Measurements from ENCODE around the gene ZNF502.
"Not testable (repeated sequence)": the region's sequence is repeated elsewhere in the genome, so short reads cannot be mapped to it uniquely, and the experiment has no call there.

ZNF502 gene

DNA sequence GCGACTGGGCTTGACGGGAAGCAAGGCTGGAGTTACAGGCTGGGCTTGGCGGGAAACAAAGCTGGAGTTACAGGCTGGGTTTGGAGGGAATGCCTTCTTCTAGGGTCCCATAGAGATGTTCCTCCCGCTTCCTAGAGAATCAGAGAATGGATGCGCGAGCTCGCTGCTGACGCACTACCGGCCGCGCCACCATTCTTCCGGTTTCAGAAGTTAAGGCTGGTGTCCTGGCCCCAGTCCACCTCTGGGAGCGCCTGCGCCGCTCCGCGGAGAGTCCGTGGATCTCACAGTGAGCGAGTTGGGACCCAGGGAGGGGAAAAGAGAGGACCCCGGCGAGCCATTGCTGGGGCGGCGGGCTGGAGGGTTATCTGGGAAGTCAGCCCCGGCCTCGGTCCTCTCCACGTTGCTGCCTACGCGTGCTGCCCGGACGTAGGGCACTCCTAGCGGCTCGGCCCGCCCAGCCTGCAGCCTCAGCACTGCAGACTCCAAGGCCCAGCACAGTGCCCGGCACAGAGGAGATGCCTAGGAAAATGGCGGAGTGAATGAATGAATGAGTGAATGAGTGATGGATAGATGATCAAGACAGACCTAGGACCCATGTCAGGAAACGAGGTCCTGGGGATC is at the start of gene ZNF502:
Gene ZNF502, plus strand, starts transcription at position 206 of the 621 bp plus-strand sequence. CDS start 7,602 bp downstream, outside the sequence.
- DNase-seq (ENCODE audit: extremely low read depth in 1 of 2, low read depth in 1 of 2): peak; percentile 33 to 57

GRCh38 chr3:44665173-44665572 is 47.3 kb upstream of the ZNF502 start:
- no peak for DNase-seq (ENCODE audit: extremely low read depth in 1 of 2, low read depth in 1 of 2)

- no peak for DNase-seq (ENCODE audit: extremely low read depth in 1 of 2, low read depth in 1 of 2)
These were observed 46.1 kb upstream of the ZNF502 start for GRCh38 chr3:44666346-44666745.

DNA sequence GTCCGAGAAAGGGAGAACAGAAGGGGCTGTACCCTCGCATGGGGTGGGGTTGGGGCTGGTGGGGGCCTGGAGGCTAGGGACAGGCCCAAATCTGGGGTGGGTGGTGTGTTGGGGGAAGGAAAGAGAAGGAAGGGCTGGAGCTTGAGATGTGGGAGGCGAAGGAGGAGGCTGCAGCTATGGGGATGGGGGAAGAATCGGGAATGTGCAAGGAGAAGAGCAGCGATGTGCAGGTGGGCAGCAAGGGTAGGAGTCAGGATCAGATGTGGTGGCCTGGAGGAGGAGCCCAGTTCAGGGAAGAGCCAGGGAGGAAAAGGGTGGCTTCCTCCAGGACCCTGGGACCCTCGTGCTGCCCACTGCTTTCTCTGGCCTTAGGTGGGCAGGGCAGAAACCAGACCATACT is 42.7 kb upstream of the ZNF502 start:
- DNase-seq (ENCODE audit: extremely low read depth in 1 of 2, low read depth in 1 of 2): no peak

GRCh38 chr3:44673466-44673865 is 39.0 kb upstream of the ZNF502 start:
- not testable (repeated sequence) for DNase-seq (ENCODE audit: extremely low read depth in 1 of 2, low read depth in 1 of 2)

- DNase-seq (ENCODE audit: extremely low read depth in 1 of 2, low read depth in 1 of 2): no peak
These were observed 38.2 kb upstream of the ZNF502 start for GRCh38 chr3:44674211-44674610.

DNA sequence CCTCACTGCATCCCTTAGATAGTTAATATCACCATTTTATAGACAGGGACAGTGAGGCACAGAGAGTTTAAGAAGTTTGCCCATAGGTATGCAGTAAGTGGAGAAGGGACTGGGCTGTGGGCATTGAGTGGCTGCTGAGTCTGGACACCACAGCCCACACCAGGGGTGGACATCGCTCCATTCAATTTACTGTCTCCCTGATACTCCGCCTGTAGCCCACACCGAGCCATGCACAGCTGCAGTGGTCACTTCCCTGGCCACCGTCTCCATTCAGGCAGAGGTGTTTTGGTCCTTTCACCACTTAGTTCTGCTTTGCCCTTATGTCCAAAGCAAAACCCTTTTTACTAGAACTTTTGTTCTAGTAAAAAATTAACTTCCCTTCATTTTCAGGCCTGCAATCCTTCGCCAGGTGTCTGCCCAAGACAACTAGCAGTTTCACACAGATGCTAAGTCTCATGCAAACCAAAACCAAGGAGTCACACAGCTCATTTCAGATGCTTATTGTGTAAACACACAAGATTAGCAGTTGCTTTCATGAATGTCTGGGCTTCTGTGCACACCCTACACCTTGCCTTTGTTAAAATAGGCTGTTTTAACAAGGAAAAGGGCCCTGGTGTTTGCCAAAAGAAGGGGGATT is 33.9 kb upstream of the ZNF502 start:
- no peak for DNase-seq (ENCODE audit: extremely low read depth in 1 of 2, low read depth in 1 of 2)

- DNase-seq (ENCODE audit: extremely low read depth in 1 of 2, low read depth in 1 of 2): no peak
These were observed 31.5 kb upstream of the ZNF502 start for GRCh38 chr3:44680921-44681455.

- DNase-seq (ENCODE audit: extremely low read depth in 1 of 2, low read depth in 1 of 2): no peak
These were observed 30.1 kb upstream of the ZNF502 start for GRCh38 chr3:44682182-44682896.

DNA sequence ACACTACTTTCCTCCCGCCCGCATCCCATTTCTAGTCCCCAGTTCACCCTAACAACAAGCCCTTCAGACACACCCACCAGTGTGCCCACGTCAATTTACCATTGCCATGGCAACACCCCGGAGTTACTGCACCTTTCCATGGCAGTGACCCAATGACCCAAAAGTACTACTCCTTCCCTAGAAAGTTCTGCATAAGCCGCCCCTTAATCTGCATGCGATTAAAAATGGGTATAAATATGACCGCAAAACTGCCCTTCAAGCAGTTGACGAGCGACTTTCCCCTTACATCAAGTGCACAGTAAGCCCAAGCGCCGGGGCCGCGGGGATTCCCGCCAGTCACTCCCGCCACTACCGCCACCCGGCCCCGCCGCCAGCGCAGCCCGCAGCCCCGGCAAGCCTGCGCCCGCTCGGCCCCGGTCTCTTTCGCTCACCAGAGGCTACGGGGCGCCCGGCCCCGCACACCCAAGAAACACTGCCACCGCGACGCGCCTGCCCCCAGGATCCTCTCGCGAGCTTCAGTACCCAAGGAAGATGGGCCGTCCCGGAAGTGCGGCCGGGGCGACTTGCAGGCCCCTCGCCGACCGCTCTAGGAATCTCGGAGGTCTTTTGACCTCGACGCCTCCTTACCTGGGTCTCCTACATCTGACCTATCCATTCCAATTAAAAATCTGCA is 27.2 kb upstream of the ZNF502 start:
- peak in 1 of 2 donors; percentile 53 for DNase-seq (ENCODE audit: extremely low read depth in 1 of 2, low read depth in 1 of 2)

- no peak for DNase-seq (ENCODE audit: extremely low read depth in 1 of 2, low read depth in 1 of 2)
These were observed 24.6 kb upstream of the ZNF502 start for GRCh38 chr3:44687898-44688297.

GRCh38 chr3:44721231-44722102 is 9.0 kb downstream of the ZNF502 start:
- no peak for DNase-seq (ENCODE audit: extremely low read depth in 1 of 2, low read depth in 1 of 2)

GRCh38 chr3:44722103-44722401 is 9.6 kb downstream of the ZNF502 start:
- DNase-seq (ENCODE audit: extremely low read depth in 1 of 2, low read depth in 1 of 2): no peak

GRCh38 chr3:44729384-44729910 is 17.0 kb downstream of the ZNF502 start, which contains the start of gene ZNF501:
Gene ZNF501, plus strand, starts transcription at chr3:44729635. Its CDS starts 4,787 bp downstream, at chr3:44734422.
- peak; percentile 49 to 82 for DNase-seq (ENCODE audit: extremely low read depth in 1 of 2, low read depth in 1 of 2)

DNA sequence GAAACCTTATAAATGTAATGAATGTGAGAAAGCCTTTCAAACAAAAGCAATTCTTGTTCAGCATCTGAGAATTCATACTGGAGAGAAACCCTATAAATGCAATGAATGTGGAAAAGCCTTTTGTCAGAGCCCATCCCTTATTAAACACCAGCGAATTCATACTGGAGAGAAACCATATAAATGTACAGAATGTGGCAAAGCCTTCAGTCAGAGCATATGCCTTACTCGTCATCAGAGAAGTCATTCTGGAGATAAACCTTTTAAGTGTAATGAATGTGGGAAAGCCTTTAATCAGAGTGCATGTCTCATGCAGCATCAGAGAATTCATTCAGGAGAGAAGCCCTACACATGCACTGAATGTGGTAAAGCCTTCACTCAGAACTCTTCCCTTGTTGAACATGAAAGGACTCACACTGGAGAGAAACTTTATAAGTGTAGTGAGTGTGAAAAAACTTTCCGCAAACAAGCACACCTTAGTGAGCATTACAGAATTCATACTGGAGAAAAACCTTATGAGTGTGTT is 22.2 kb downstream of the ZNF502 start:
- DNase-seq (ENCODE audit: extremely low read depth in 1 of 2, low read depth in 1 of 2): no peak

DNA sequence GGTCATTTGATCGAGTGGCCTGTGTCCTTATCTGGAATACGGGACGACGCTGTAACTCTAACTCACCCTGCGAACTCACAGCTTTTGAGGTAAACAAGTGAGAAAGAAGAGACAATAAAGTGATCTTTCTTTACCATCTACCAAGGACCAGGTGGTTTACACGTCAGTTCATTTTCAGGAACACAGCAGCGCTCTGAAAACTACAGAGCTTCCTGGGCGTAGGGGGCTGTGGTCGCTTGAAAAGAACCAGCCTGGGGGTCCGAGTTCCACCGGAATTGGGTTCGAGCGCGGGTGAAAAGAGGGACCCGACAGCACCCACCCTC is 48.6 kb downstream of the ZNF502 start:
- no peak for DNase-seq (ENCODE audit: extremely low read depth in 1 of 2, low read depth in 1 of 2)

DNA sequence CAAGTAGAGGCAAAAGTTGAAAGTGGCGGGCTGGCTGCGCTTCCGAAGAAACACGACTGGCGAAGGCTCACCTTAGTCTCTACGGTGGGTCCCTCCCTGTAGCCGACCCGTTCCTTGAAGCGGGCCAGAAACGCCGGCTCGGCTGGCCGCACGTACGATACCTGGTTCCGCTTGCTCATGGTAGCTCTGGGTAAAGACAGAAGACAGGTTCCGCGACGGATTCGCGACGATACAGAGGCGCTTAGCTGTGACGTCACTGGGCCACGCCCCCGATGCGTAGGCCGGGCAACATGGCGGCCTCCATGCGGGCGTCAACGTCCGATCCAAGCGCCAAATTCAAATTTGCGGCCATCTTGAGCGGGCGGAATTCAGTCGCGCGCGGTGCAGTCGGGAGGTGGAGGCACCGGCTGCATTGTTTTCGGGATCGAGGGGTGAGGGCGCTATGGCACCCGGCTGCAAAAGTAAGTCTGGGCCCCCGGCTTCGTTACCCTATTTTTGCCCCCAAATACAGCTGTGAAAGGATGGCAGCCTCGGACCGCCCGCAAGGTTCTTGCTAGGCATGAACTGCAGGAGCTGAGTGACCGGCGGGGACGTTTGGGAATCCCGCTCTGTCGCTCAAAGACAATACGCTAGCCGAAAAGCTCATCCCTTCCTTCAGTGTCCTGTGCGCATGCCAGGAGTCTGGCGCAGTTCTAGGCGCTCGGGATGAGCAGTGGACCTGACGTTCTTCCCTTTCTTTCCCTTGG is 49.1 kb downstream of the ZNF502 start, which contains the start of the genes KIAA1143 and KIF15:
Gene KIAA1143, minus strand, starts transcription at position 196 of the 746 bp plus-strand sequence. Its CDS starts 17 bp downstream, at position 179.
Gene KIF15, plus strand, starts transcription at position 371 of the 746 bp plus-strand sequence. Its CDS starts 72 bp downstream, at position 443.
- DNase-seq (ENCODE audit: extremely low read depth in 1 of 2, low read depth in 1 of 2): peak; percentile 88 to 94

- no peak for DNase-seq (ENCODE audit: extremely low read depth in 1 of 2, low read depth in 1 of 2)
These were observed 49.8 kb downstream of the ZNF502 start for GRCh38 chr3:44762170-44762677.

DNA sequence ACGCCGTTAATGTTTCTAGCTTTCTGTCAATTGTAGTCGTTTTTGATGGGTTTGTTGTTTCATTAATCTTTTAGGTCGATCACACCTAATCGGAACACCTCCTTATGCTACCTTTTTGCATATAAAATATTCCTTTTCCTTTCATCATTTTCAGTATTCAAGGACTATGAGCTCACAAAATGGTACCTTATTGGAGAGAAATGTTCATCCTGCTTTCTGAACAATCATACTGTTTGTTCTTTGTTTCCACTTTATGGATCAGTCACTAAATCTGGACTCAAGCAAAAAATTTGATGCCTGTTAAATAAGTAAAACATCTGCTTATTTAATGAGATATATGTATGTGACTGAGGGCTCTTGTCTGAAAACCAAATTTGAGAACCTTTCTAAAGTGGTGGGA is 50.2 kb downstream of the ZNF502 start:
- no peak for DNase-seq (ENCODE audit: extremely low read depth in 1 of 2, low read depth in 1 of 2)
